GM12878 (cell line): ENCODE results near the gene ALDOB. TPM values are rescaled to one million over a fixed set of nuclear protein-coding genes. Genes with fewer than 3 reads are reported as not detected.

Experiments used
- ATAC-seq: fragments of 200-7000 bp; cut with Tn5 transposase; 3 replicates; pipeline ENCODE4 v1.9.1; 2020; ENCODE audit warnings: mild to moderate bottlenecking, moderate library complexity
- BruUV-seq: library from RNA; stranded (reverse); fragments of 400-500 nt; replicated peaks from 2 replicates; lab custom pipeline; 2021; lab: Mats Ljungman, UMichigan
- CTCF ChIA-PET: fragments of 300-600 bp; sonication (Branson Sonifier 250); formaldehyde crosslinking; extraction: SDS; loops from one replicate; lab custom pipeline; 2021; ENCODE audit warnings: inconsistent platforms; lab: Yijun Ruan, JAX
- POLR2A ChIA-PET: fragments of 350-600 bp; formaldehyde crosslinking; extraction: SDS; loops from one replicate; lab custom pipeline; 2021; ENCODE audit warnings: inconsistent platforms; lab: Charles Lee
- RAD21 ChIA-PET: fragments of 300-600 bp; sonication (Branson Sonifier 250); formaldehyde crosslinking; loops from one replicate; lab custom pipeline; 2023; ENCODE audit warnings: antibody characterized with exemption; ENCODE audit not compliant: unreplicated experiment; lab: Charles Lee
- SMC1A ChIA-PET: fragments of 300-600 bp; sonication (Branson Sonifier 250); formaldehyde crosslinking; loops from one replicate; lab custom pipeline; 2023; ENCODE audit not compliant: unreplicated experiment, uncharacterized antibody; lab: Charles Lee
- DNase-seq: peaks from one replicate; pipeline ENCODE4 v3.0.0-alpha.2; 2011; ENCODE audit warnings: low read depth, low spot score
- FAIRE-seq: peaks from 3 replicates; lab custom pipeline; 2011; peaks lifted over from hg19 to GRCh38; lab: Jason Lieb, UNC
- H2AFZ ChIP-seq: 2 replicates; pipeline ENCODE4 v1.6.0; 2011; ENCODE audit warnings: low read depth, low read length, control low read depth; ENCODE audit not compliant: control insufficient read depth
- H3K27ac ChIP-seq: 2 replicates; pipeline ENCODE4 v1.5.1; 2011; ENCODE audit warnings: control low read depth; ENCODE audit not compliant: control insufficient read depth, insufficient read depth
- H3K27me3 ChIP-seq, 2 experiments: replicated peaks in 1 of 2; 2 replicates each; pipeline versions ENCODE4 v1.6.0 to v1.6.1; 2011; ENCODE audit warnings: low read length in 1 of 2; ENCODE audit not compliant: control insufficient read depth in 2 of 2, insufficient read depth in 2 of 2
- H3K36me3 ChIP-seq, 2 experiments: 2 replicates each; pipeline ENCODE4 v1.5.1; 2011; ENCODE audit warnings: low read length in 1 of 2; ENCODE audit not compliant: control insufficient read depth in 2 of 2, insufficient read depth in 2 of 2
- H3K4me1 ChIP-seq: 2 replicates; pipeline ENCODE4 v1.6.1; 2011; ENCODE audit warnings: mild to moderate bottlenecking, low read length, moderate library complexity, mixed read lengths; ENCODE audit not compliant: control insufficient read depth, insufficient read depth
- H3K4me2 ChIP-seq: 2 replicates; pipeline ENCODE4 v1.6.0; 2011; ENCODE audit warnings: control low read depth; ENCODE audit not compliant: control insufficient read depth, insufficient read depth
- H3K4me3 ChIP-seq: fragments of 200-600 bp; sonication (generic); 2 replicates; pipeline ENCODE4 v1.5.1; 2016
- H3K79me2 ChIP-seq: 2 replicates; pipeline ENCODE4 v1.6.0; 2011; ENCODE audit warnings: low read length; ENCODE audit not compliant: control insufficient read depth, insufficient read depth
- H3K9ac ChIP-seq: 2 replicates; pipeline ENCODE4 v1.8.0; 2011; ENCODE audit warnings: low read length, control low read depth, mixed read lengths; ENCODE audit not compliant: control insufficient read depth, insufficient read depth
- H3K9me3 ChIP-seq: replicated peaks from 3 replicates; pipeline ENCODE4 v1.5.1; 2011; ENCODE audit warnings: mild to moderate bottlenecking, low read length; ENCODE audit not compliant: control insufficient read depth, insufficient read depth
- H4K20me1 ChIP-seq: 2 replicates; pipeline ENCODE4 v1.6.0; 2011; ENCODE audit not compliant: control insufficient read depth, insufficient read depth
- CBX5 ChIP-seq: sonication (generic); IDR thresholded peaks from 2 replicates; pipeline ENCODE4 v1.6.1; 2016; ENCODE audit warnings: low read depth, moderate library complexity, mild to moderate bottlenecking, inconsistent platforms
- ETV6 ChIP-seq, 2 experiments: fragments of 450-650 bp in 1 of 2; IDR thresholded peaks in 1 of 2; conservative IDR thresholded peaks in 1 of 2; 2 replicates each; pipeline ENCODE4 v1.6.1; 2014; ENCODE audit warnings: antibody characterized with exemption in 1 of 2, borderline replicate concordance in 1 of 2, low read depth in 1 of 2, mild to moderate bottlenecking in 1 of 2, moderate library complexity in 1 of 2
- KDM1A ChIP-seq: fragments of 200-600 bp; sonication (generic); IDR thresholded peaks from 2 replicates; pipeline ENCODE4 v1.6.1; 2016; ENCODE audit warnings: borderline replicate concordance
- PML ChIP-seq: IDR thresholded peaks from 2 replicates; pipeline ENCODE4 v1.6.1; 2012; ENCODE audit warnings: low read length, inconsistent platforms
- WGBS: methylation state at CpG from one replicate; pipeline ENCODE4 v1.1.6; 2016; ENCODE audit warnings: low lambda C conversion rate; ENCODE audit not compliant: insufficient replicate concordance, insufficient coverage; ENCODE audit errors: missing lambda C conversion rate; 5-methylcytosine and 5-hydroxymethylcytosine counted together
- in situ Hi-C: fragments of 300-500 bp; cut with MboI; formaldehyde crosslinking; loops from 9 replicates; pipeline ENCODE4 v1.14.3; 2018; ENCODE audit warnings: mixed read lengths
- intact Hi-C: fragments of 100-400 bp; cut with micrococcal nuclease; formaldehyde crosslinking; loops from one replicate; pipeline ENCODE4 v1.14.2; 2022; ENCODE audit not compliant: unreplicated experiment
- polyA plus RNA-seq, 11 experiments: library from polyadenylated mRNA; depleted of rRNA in 4 of 11; unstranded in 6 of 11; stranded (reverse) in 5 of 11; fragments of >200 nt; fragmentation: Nextera tagmentation in 4 of 11; fragmentation: Illumina TruSeq in 1 of 11; extraction: Ambion mirVana in 4 of 11; extraction: Trizol in 1 of 11; gene quantifications; 1 replicate in 1 of 11; 2 replicates in 10 of 11; pipeline versions ENCODE4 v1.2.1 to v1.2.3, GENCODE V29; 2011 to 2016; ENCODE audit warnings: inconsistent platforms in 2 of 11, missing spikeins in 2 of 11, low read depth in 1 of 11
- total RNA-seq, 4 experiments: library from RNA; depleted of rRNA in 3 of 4; stranded (reverse); fragments of >200 nt in 3 of 4; fragmentation: Illumina TruSeq in 1 of 4; extraction: Trizol in 1 of 4; gene quantifications; 2 replicates each; pipeline versions ENCODE4 v1.2.1 to v1.2.3, GENCODE V29; 2013 to 2021
- TF ChIP-seq, protein P1 (sequence below): IDR thresholded peaks from 2 replicates; pipeline ENCODE4 v1.6.1; 2012; ENCODE audit warnings: improper control_type of control experiment, low read depth, low read length; ENCODE audit not compliant: insufficient replicate concordance

Gene ALDOB
- total and polyA plus RNA-seq, 10 of the 15 experiments (the other 5 are each of a cell fraction or from before 2014, with no cell fraction given): 0.03 to 0.82 (median 0.04) TPM; not detected in 7

DNA sequence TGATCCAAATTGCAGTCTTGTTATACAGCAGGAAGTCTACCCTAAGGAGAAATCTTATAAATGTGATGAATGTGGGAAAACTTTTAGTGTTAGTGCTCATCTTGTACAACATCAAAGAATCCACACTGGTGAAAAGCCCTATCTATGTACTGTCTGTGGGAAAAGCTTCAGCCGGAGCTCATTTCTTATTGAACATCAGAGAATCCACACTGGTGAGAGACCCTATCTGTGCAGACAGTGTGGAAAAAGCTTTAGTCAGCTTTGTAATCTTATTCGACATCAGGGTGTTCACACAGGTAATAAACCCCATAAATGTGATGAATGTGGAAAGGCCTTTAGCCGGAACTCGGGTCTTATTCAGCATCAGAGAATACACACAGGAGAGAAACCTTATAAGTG is 26.5 kb downstream of the ALDOB start:
- Histone ChIP-seq H3K4me1 (no peaks in the 10 kb centered on the region), H3K27me3 (no peaks in the 10 kb centered on the region), H3K4me2 (no peak overlapping the region), H3K27ac (no peak overlapping the region), H3K36me3 (peaks cover 6 to 26% of the 10 kb centered on the region in 2 experiments), H2AFZ (no peak overlapping the region), H3K4me3 (no peak overlapping the region), H4K20me1 (no peaks in the 10 kb centered on the region), H3K79me2 (no peaks in the 10 kb centered on the region), H3K9ac (no peak overlapping the region), H3K9me3 (peaks cover 36% of the 10 kb centered on the region)
- no peak for DNase-seq
- in situ Hi-C loops (no loop called here), intact Hi-C loops (no loop called here)
- no TSS peak for BruUV-seq
- SMC1A ChIA-PET: interaction anchor here (1.0 to 1.5 kb wide), 4 partner anchors 10 to 42 kb away, joined by 3 to 5 read pairs (median 4); no protein-coding TSS in a partner anchor
- TF ChIP-seq PML: 0 out of 2 replicates have a peak, but pooled peaks have one; percentile 21
- TF ChIP-seq ETV6 (conservative IDR thresholded peaks at IDR 0.05 in 1 of 2, IDR thresholded peaks at IDR 0.05 in 1 of 2; ENCODE audit: borderline replicate concordance in 1 of 2, low read depth in 1 of 2): no peak
- peak; percentile 65; the same call in 1 of the 2 replicates for TF ChIP-seq CBX5
- TF ChIP-seq KDM1A: no peak
- FAIRE-seq: no peak
- WGBS: 98% methylated on average over 4 of the region's 4 CpGs
- POLR2A ChIA-PET: interaction anchor here (0.6 to 0.9 kb wide), 2 partner anchors 12 to 23 kb away, joined by 3 read pairs; no protein-coding TSS in a partner anchor
- RAD21 ChIA-PET: interaction anchor here (2.2 kb wide), 1 partner anchor 10 kb away, joined by 6 read pairs; the partner anchor contains the start of genes MRPL50 and ZNF189
- no peak for ATAC-seq
- CTCF ChIA-PET: interaction anchor here (1.0 kb wide), 1 partner anchor 20 kb away, joined by 4 read pairs; no protein-coding TSS in a partner anchor

DNA sequence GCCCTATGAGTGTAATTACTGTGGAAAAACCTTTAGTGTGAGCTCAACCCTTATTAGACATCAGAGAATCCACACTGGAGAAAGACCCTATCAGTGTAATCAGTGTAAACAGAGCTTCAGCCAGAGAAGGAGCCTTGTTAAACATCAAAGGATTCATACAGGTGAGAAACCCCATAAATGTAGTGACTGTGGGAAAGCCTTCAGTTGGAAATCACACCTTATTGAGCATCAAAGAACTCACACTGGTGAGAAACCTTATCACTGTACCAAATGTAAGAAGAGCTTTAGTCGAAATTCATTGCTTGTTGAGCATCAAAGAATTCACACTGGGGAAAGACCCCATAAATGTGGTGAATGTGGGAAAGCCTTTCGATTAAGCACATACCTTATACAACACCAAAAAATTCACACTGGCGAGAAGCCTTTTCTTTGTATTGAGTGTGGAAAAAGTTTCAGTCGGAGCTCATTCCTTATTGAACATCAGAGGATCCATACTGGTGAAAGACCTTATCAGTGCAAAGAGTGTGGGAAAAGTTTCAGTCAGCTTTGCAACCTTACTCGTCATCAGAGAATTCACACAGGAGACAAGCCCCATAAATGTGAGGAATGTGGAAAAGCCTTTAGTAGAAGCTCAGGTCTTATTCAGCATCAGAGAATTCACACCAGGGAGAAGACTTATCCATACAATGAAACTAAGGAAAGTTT is 27.0 kb downstream of the ALDOB start:
- H3K79me2 ChIP-seq: no peaks in the 10 kb centered on the region
- 95% methylated on average over 5 of the region's 5 CpGs for WGBS
- no peaks in the 10 kb centered on the region for H3K4me1 ChIP-seq
- in situ Hi-C loops (no loop called here), intact Hi-C loops (no loop called here)
- H3K9ac ChIP-seq: no peak overlapping the region
- no peaks in the 10 kb centered on the region for H4K20me1 ChIP-seq
- peaks cover 6 to 31% of the 10 kb centered on the region in 2 experiments for H3K36me3 ChIP-seq
- ChIA-PET RAD21 (interaction anchor here (2.2 kb wide), 1 partner anchor 10 kb away, joined by 6 read pairs; the partner anchor contains the start of genes MRPL50 and ZNF189), SMC1A (interaction anchor here (1.0 to 1.5 kb wide), 3 partner anchors 13 to 41 kb away, joined by 3 to 4 read pairs (median 3); no protein-coding TSS in a partner anchor), POLR2A (interaction anchor here (0.6 to 0.9 kb wide), 2 partner anchors 13 to 23 kb away, joined by 3 read pairs; no protein-coding TSS in a partner anchor), CTCF (interaction anchor here (0.9 to 1.0 kb wide), 2 partner anchors 20 to 27 kb away, joined by 3 to 4 read pairs; partner anchors contain the start of gene ALDOB)
- H3K4me2 ChIP-seq: no peak overlapping the region
- FAIRE-seq (no peak), DNase-seq (no peak), ATAC-seq (no peak)
- no TSS peak for BruUV-seq
- peaks cover 41% of the 10 kb centered on the region for H3K9me3 ChIP-seq
- H2AFZ ChIP-seq: no peak overlapping the region
- H3K4me3 ChIP-seq: no peak overlapping the region
- H3K27me3 ChIP-seq: no peaks in the 10 kb centered on the region
- TF ChIP-seq CBX5: peak; percentile 35; the same call in 1 of the 2 replicates
- TF ChIP-seq, protein P1, sequence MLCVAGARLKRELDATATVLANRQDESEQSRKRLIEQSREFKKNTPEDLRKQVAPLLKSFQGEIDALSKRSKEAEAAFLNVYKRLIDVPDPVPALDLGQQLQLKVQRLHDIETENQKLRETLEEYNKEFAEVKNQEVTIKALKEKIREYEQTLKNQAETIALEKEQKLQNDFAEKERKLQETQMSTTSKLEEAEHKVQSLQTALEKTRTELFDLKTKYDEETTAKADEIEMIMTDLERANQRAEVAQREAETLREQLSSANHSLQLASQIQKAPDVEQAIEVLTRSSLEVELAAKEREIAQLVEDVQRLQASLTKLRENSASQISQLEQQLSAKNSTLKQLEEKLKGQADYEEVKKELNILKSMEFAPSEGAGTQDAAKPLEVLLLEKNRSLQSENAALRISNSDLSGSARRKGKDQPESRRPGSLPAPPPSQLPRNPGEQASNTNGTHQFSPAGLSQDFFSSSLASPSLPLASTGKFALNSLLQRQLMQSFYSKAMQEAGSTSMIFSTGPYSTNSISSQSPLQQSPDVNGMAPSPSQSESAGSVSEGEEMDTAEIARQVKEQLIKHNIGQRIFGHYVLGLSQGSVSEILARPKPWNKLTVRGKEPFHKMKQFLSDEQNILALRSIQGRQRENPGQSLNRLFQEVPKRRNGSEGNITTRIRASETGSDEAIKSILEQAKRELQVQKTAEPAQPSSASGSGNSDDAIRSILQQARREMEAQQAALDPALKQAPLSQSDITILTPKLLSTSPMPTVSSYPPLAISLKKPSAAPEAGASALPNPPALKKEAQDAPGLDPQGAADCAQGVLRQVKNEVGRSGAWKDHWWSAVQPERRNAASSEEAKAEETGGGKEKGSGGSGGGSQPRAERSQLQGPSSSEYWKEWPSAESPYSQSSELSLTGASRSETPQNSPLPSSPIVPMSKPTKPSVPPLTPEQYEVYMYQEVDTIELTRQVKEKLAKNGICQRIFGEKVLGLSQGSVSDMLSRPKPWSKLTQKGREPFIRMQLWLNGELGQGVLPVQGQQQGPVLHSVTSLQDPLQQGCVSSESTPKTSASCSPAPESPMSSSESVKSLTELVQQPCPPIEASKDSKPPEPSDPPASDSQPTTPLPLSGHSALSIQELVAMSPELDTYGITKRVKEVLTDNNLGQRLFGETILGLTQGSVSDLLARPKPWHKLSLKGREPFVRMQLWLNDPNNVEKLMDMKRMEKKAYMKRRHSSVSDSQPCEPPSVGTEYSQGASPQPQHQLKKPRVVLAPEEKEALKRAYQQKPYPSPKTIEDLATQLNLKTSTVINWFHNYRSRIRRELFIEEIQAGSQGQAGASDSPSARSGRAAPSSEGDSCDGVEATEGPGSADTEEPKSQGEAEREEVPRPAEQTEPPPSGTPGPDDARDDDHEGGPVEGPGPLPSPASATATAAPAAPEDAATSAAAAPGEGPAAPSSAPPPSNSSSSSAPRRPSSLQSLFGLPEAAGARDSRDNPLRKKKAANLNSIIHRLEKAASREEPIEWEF: no peak
- no peak overlapping the region for H3K27ac ChIP-seq
